RWPE1 (cell line): Measurements from ENCODE around the gene RNF214.
A peak's percentile ranks its signal among the peaks of the same experiment; 100 is the strongest.
"Not testable (repeated sequence)": the region's sequence is repeated elsewhere in the genome, so short reads cannot be mapped to it uniquely, and the experiment has no call there.

Experiments
- CTCF ChIA-PET: fragments of 350-600 bp; sonication (Branson Sonifier 250); formaldehyde crosslinking; extraction: SDS; loops from one replicate; lab custom pipeline; 2021; lab: Yijun Ruan, JAX
- POLR2A ChIA-PET: fragments of 400-600 bp; formaldehyde crosslinking; extraction: SDS; loops from one replicate; lab custom pipeline; 2020; ENCODE audit warnings: antibody characterized with exemption; ENCODE audit not compliant: low non-redundant PET; lab: Yijun Ruan, JAX
- DNase-seq: peaks from one replicate; pipeline ENCODE4 v3.0.0; 2012; ENCODE audit warnings: low spot score
- H3K27ac ChIP-seq: fragments of 450-650 bp; 2 replicates; pipeline ENCODE4 v1.5.1; 2017
- CTCF ChIP-seq: fragments of 450-650 bp; conservative IDR thresholded peaks from 2 replicates; pipeline ENCODE4 v1.5.1; 2017; ENCODE audit warnings: low read depth, mild to moderate bottlenecking

Gene RNF214

DNA sequence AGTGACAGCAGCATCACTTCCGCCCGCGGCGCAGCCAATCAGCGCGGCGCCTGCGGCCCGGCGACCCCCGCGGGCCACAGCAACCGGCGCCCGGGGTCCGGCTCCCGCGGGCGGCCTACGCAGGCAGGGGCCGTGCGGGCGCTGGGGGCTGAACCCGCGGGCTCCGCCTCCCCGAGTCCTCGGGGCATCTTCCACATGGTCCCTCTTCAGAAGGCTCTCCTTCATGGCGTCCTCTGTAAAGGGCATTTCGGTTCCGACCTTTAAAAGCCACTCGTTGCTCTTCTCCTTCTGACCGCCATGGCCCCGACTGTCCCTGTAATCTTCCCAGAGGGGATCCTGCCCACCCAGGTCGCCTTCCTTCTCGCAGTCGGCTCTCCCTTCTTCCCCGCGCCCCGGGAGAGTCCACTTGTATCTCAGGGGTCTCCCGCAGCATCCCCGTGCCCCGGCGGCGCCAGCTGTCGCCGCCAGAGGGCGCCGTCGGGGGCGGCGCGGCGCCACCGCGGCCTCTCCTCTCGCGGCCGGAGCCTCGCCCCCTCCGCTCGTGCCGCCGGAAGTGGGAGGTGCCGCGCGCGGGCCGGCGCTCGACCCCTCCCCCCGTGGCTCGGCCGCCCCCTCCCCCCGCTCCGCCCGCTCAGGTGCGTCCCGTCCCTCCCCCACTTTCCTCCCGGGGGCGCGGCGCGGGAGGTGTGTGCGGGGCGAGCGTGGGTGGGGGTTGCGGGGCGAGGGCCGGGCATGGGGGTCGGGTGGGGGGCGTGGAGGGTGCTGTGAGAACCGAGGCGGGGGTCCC lies at the start of gene RNF214:
TSS of gene RNF214 (plus strand) at position 580 of the 787 bp plus-strand sequence. CDS start 1,602 bp downstream, outside the sequence.
- CTCF ChIA-PET, result interaction anchor here (0.6 to 1.1 kb wide), 7 partner anchors 9 to 1765 kb away, joined by 3 to 7 read pairs (median 3); no protein-coding TSS in a partner anchor
- peak; percentile 94 for TF ChIP-seq CTCF
- H3K27ac ChIP-seq, result peak within 1 kb of the TSS; percentile 84
- peak; percentile 93 for DNase-seq
- POLR2A ChIA-PET, result no interaction called here

GRCh38 chr11:117183178-117183577 lies 49.3 kb upstream of the RNF214 start:
- POLR2A ChIA-PET, DNase-seq, CTCF ChIA-PET, H3K27ac ChIP-seq: not testable (repeated sequence)

- no peak for TF ChIP-seq CTCF
- ChIA-PET POLR2A (no interaction called here), CTCF (no interaction called here)
- H3K27ac ChIP-seq, result no peak overlapping the region
- DNase-seq, result no peak
Measured at GRCh38 chr11:117183724-117184349, 48.6 kb upstream of the RNF214 start.

- TF ChIP-seq CTCF, result no peak
- H3K27ac ChIP-seq, result no peak overlapping the region
- ChIA-PET POLR2A (no interaction called here), CTCF (interaction anchor here (0.7 kb wide), 1 partner anchor 409 kb away, joined by 4 read pairs; no protein-coding TSS in a partner anchor)
- DNase-seq, result no peak
Measured at GRCh38 chr11:117185736-117186430, 46.6 kb upstream of the RNF214 start.

DNA sequence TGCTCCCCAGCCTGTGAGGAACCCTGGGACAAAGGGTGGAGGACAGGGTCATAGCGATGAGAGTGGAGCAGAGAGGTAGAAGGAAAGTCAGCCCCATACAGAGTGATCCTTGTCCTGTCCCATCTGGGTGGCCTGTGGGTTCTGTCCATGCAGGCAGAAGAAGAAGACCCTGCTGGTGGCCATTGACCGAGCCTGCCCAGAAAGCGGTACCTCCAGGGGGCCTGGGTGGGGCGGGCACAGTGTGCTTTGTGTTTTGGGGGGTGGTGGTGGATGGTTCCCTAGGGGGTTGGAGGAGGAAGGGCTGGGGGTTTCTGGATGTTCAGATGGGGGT lies 46.1 kb upstream of the RNF214 start:
- CTCF ChIA-PET, result no interaction called here
- DNase-seq, result no peak
- TF ChIP-seq CTCF, result no peak
- no peak overlapping the region for H3K27ac ChIP-seq
- POLR2A ChIA-PET, result no interaction called here

- CTCF ChIA-PET, result no interaction called here
- DNase-seq, result no peak
Measured at GRCh38 chr11:117187007-117187406, 45.5 kb upstream of the RNF214 start.

More at GRCh38 chr11:117187007-117187406, 45.5 kb upstream of the RNF214 start:
- peak overlapping the region; percentile 11; the same call in 1 of the 2 replicates for H3K27ac ChIP-seq
- POLR2A ChIA-PET, result no interaction called here
- no peak for TF ChIP-seq CTCF
